Mesothelial cell of epicardium (in vitro differentiated cells): ENCODE measurements around the gene UBE2J2. TPM values are rescaled to one million over a fixed set of nuclear protein-coding genes. Genes with fewer than 3 reads are reported as not detected.
"Not testable (repeated sequence)": the region's sequence is repeated elsewhere in the genome, so short reads cannot be mapped to it uniquely, and the experiment has no call there.

Experiments used
- DNase-seq, 2 experiments: peaks; one replicate each; pipeline ENCODE4 v3.0.0; 2021; ENCODE audit warnings: low spot score in 2 of 2; ENCODE audit not compliant: unreplicated experiment in 2 of 2
- H3K27ac Mint-ChIP-seq: 2 replicates; pipeline ENCODE4 v1.8.0; 2021; ENCODE audit warnings: mixed read lengths
- H3K27me3 Mint-ChIP-seq: 2 replicates; pipeline ENCODE4 v1.8.0; 2021; ENCODE audit warnings: low read depth, mixed read lengths
- H3K36me3 Mint-ChIP-seq: 2 replicates; pipeline ENCODE4 v1.8.0; 2021; ENCODE audit warnings: mixed read lengths
- H3K4me1 Mint-ChIP-seq: 2 replicates; pipeline ENCODE4 v1.8.0; 2021; ENCODE audit warnings: mixed read lengths
- H3K4me3 Mint-ChIP-seq: 2 replicates; pipeline ENCODE4 v1.8.0; 2021; ENCODE audit warnings: mild to moderate bottlenecking, moderate library complexity, mixed read lengths
- H3K9me3 Mint-ChIP-seq: 2 replicates; pipeline ENCODE4 v1.8.0; 2021; ENCODE audit warnings: mixed read lengths
- CTCF ChIP-seq: fragments of 200-600 bp; sonication (generic); IDR thresholded peaks from one replicate; pipeline ENCODE4 v1.5.0; 2021; ENCODE audit warnings: antibody characterized with exemption; ENCODE audit not compliant: unreplicated experiment
- total RNA-seq: library from RNA; stranded (reverse); gene quantifications from 3 replicates; pipeline ENCODE4 v1.2.1, GENCODE V29; 2021

The UBE2J2 gene
- total RNA-seq, 1 donor from 2014 or later: 75.7 TPM

GRCh38 chr1:1319646-1319941, 45.9 kb upstream of the UBE2J2 start:
- Mint-ChIP-seq H3K4me3 (no peak overlapping the region), H3K27me3 (no peaks in the 10 kb centered on the region), H3K9me3 (no peaks in the 10 kb centered on the region), H3K36me3 (peaks cover 4% of the 10 kb centered on the region), H3K4me1 (peaks cover 19% of the 10 kb centered on the region), H3K27ac (peak overlapping the region; percentile 50)
- no peak for TF ChIP-seq CTCF
- DNase-seq: no peak

GRCh38 chr1:1318777-1319645, 45.4 kb upstream of the UBE2J2 start:
- H3K4me3 Mint-ChIP-seq: no peak overlapping the region
- H3K27me3 Mint-ChIP-seq: no peaks in the 10 kb centered on the region
- H3K9me3 Mint-ChIP-seq: no peaks in the 10 kb centered on the region
- peaks cover 4% of the 10 kb centered on the region for H3K36me3 Mint-ChIP-seq
- peaks cover 18% of the 10 kb centered on the region for H3K4me1 Mint-ChIP-seq
- TF ChIP-seq CTCF: no peak
- H3K27ac Mint-ChIP-seq: peak overlapping the region; percentile 50
- no peak for DNase-seq

GRCh38 chr1:1318131-1318652, 44.5 kb upstream of the UBE2J2 start:
- H3K4me3 Mint-ChIP-seq: no peak overlapping the region
- no peaks in the 10 kb centered on the region for H3K9me3 Mint-ChIP-seq
- no peak for TF ChIP-seq CTCF
- H3K36me3 Mint-ChIP-seq: peaks cover 7% of the 10 kb centered on the region
- H3K27ac Mint-ChIP-seq: peak overlapping the region; percentile 61
- no peaks in the 10 kb centered on the region for H3K27me3 Mint-ChIP-seq
- H3K4me1 Mint-ChIP-seq: peaks cover 13% of the 10 kb centered on the region
- no peak for DNase-seq

- peak overlapping the region; percentile 5 for H3K27ac Mint-ChIP-seq
- H3K27me3 Mint-ChIP-seq: no peaks in the 10 kb centered on the region
- no peaks in the 10 kb centered on the region for H3K9me3 Mint-ChIP-seq
- no peak overlapping the region for H3K4me3 Mint-ChIP-seq
- no peak for DNase-seq
- H3K4me1 Mint-ChIP-seq: peaks cover 10% of the 10 kb centered on the region
- peaks cover 7% of the 10 kb centered on the region for H3K36me3 Mint-ChIP-seq
- TF ChIP-seq CTCF: no peak
Measured at GRCh38 chr1:1317420-1317819, 43.8 kb upstream of the UBE2J2 start.

GRCh38 chr1:1316199-1316598, 42.5 kb upstream of the UBE2J2 start:
- H3K4me3 Mint-ChIP-seq, H3K4me1 Mint-ChIP-seq, H3K36me3 Mint-ChIP-seq, H3K27me3 Mint-ChIP-seq, DNase-seq, H3K27ac Mint-ChIP-seq, H3K9me3 Mint-ChIP-seq: not testable (repeated sequence)

- Mint-ChIP-seq H3K27ac (peak overlapping the region; percentile 30), H3K4me3 (no peak overlapping the region)
Measured at GRCh38 chr1:1315435-1315954, 41.8 kb upstream of the UBE2J2 start.

More at GRCh38 chr1:1315435-1315954, 41.8 kb upstream of the UBE2J2 start:
- no peaks in the 10 kb centered on the region for H3K9me3 Mint-ChIP-seq
- H3K27me3 Mint-ChIP-seq: no peaks in the 10 kb centered on the region
- peaks cover 7% of the 10 kb centered on the region for H3K4me1 Mint-ChIP-seq
- TF ChIP-seq CTCF: no peak
- H3K36me3 Mint-ChIP-seq: peaks cover 7% of the 10 kb centered on the region
- DNase-seq: no peak
